ENCODE measurements around the gene EMD.

EMD gene

DNA sequence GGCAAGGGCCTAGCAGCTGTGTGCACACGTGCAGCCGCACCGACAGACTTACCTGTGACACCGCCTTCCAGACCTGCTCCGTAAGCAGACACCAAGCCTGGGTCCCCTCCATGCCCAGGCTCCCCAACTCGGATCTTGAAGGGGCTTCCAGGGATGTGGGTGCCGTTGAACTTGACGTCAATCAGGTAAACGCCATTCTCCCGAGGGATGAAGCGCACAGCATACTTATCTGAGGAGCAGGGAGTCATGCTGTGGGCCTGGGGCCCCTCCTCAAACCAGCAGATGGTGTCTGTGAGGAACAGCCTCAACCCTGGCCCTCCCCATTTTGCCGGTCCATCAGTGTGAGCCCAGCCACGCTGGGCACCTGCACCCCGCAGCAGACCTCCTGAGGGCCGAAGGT lies 29.1 kb upstream of the EMD start:
- H3K9me3 ChIP-seq (ENCODE audit: insufficient read depth, low read depth, low read length) = no peaks in the 10 kb centered on the region
- H3K4me2 ChIP-seq (ENCODE audit: low read depth, low read length, poor library complexity, severe bottlenecking) = no peak overlapping the region
- H3K36me3 ChIP-seq (ENCODE audit: insufficient read depth, low read length) = peaks cover 57% of the 10 kb centered on the region; the same call in 1 of the 2 replicates
- peaks cover 7% of the 10 kb centered on the region for H3K4me1 ChIP-seq (ENCODE audit: insufficient read depth, low read length, poor library complexity, severe bottlenecking)
- H4K20me1 ChIP-seq (ENCODE audit: insufficient read depth, low read length, poor library complexity, severe bottlenecking) = no peaks in the 10 kb centered on the region
- no peaks in the 10 kb centered on the region for H3F3A ChIP-seq (ENCODE audit: low read depth)
- no peak overlapping the region for H3K9ac ChIP-seq (ENCODE audit: low read depth, low read length, poor library complexity, severe bottlenecking)
- H3K27me3 ChIP-seq (ENCODE audit: insufficient read depth, low read length, poor library complexity, severe bottlenecking) = no peaks in the 10 kb centered on the region
- no peaks in the 10 kb centered on the region for H3K9me2 ChIP-seq (replicated peaks; ENCODE audit: low read depth, low read length)
- no peaks in the 10 kb centered on the region for H3K79me2 ChIP-seq (ENCODE audit: insufficient read depth, low read length)
- H2AFZ ChIP-seq (ENCODE audit: low read length) = no peak overlapping the region
- no peak for TF ChIP-seq EZH2phosphoT487 (IDR thresholded peaks at IDR 0.05; ENCODE audit: borderline replicate concordance)
- TF ChIP-seq, protein P1, sequence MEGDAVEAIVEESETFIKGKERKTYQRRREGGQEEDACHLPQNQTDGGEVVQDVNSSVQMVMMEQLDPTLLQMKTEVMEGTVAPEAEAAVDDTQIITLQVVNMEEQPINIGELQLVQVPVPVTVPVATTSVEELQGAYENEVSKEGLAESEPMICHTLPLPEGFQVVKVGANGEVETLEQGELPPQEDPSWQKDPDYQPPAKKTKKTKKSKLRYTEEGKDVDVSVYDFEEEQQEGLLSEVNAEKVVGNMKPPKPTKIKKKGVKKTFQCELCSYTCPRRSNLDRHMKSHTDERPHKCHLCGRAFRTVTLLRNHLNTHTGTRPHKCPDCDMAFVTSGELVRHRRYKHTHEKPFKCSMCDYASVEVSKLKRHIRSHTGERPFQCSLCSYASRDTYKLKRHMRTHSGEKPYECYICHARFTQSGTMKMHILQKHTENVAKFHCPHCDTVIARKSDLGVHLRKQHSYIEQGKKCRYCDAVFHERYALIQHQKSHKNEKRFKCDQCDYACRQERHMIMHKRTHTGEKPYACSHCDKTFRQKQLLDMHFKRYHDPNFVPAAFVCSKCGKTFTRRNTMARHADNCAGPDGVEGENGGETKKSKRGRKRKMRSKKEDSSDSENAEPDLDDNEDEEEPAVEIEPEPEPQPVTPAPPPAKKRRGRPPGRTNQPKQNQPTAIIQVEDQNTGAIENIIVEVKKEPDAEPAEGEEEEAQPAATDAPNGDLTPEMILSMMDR (conservative IDR thresholded peaks at IDR 0.05; ENCODE audit: low read length) = no peak
- H3K4me3 ChIP-seq (ENCODE audit: low read length, poor library complexity, severe bottlenecking) = no peak overlapping the region

DNA sequence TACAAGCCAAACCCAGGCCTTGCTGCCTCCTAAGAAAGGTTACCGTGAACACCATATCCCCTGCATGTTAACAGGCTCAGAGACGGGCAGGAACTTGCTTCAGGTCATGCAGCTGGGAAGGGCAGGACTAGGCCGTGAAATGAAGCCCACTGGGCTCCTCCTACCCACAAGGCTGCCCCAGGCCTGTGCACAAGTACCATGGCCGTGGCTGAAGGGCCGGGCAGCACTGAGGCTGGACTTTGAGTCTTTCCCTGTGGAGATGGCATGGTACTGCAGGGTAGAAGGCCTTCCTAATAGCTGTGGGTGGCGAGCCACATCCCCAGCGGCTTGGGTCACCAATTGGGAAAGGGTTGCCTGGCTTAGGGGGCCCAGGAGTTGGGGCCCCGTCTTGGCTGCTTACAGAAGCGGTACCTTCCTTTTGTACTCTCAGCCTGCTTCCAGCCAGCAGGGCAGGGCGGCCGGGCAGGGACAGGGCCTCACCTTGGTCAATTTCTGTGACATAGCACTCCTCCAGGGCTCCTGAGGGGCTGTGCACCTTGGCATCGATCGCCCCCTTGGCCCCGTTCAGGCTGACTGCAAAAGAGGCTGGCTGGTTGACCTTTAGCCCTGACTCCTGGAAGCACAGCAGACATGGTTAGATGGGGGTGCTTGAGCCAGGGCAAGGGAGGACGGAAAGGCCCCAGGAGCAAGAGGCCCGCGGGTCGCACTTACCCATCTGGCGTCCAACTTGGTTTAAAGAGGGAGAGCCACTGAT lies 28.5 kb upstream of the EMD start:
- H3K4me1 ChIP-seq (ENCODE audit: insufficient read depth, low read length, poor library complexity, severe bottlenecking) = peaks cover 7% of the 10 kb centered on the region

DNA sequence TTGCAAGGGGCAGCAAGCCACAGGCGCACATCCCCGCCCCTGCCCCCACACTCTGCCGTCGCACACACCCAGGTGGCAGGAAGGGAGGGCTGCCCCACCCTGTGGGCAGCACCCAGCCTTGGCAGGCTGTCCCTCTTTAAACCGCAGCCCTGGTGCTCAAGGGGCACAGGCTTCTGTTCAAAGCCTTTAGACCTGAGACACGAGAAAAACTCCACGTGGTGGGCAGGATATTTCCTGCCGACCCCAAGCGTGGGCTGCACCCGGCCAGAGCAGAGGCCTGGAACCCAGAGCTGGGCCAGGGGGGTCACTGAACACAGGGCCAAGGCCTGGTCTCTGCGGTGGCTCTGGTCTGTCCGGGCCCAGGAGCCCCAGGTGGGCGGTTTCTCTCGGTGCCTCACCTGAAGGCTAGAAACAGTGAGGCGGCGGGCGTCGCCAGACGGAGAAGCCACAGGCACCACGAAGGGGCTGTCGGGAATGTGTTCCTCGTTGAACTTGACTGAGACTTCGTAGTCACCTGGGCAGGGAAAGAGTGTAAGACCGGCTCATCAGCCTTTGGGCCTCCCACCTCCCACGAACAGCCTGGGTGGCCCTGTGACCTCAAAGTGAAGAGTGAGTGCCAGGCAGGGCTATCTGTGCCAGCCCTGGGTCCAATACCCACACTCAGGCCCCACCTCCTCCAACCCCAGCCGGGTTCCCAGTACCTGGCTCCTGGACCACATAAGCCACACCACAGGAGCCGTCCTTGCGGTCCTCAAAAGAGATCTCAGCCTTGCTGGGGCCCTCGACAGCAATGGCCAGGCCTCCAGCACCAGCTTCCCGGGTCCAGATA lies 27.7 kb upstream of the EMD start:
- Histone ChIP-seq H3K27me3 (ENCODE audit: insufficient read depth, low read length, poor library complexity, severe bottlenecking) (no peaks in the 10 kb centered on the region), H3K9ac (ENCODE audit: low read depth, low read length, poor library complexity, severe bottlenecking) (no peak overlapping the region), H3K79me2 (ENCODE audit: insufficient read depth, low read length) (no peaks in the 10 kb centered on the region), H3K36me3 (ENCODE audit: insufficient read depth, low read length) (peaks cover 66% of the 10 kb centered on the region; the same call in 1 of the 2 replicates), H4K20me1 (ENCODE audit: insufficient read depth, low read length, poor library complexity, severe bottlenecking) (no peaks in the 10 kb centered on the region), H3K9me2 (replicated peaks; ENCODE audit: low read depth, low read length) (no peaks in the 10 kb centered on the region), H3K4me1 (ENCODE audit: insufficient read depth, low read length, poor library complexity, severe bottlenecking) (peaks cover 7% of the 10 kb centered on the region), H3F3A (ENCODE audit: low read depth) (no peaks in the 10 kb centered on the region), H3K4me3 (ENCODE audit: low read length, poor library complexity, severe bottlenecking) (no peak overlapping the region), H2AFZ (ENCODE audit: low read length) (no peak overlapping the region), H3K9me3 (ENCODE audit: insufficient read depth, low read depth, low read length) (no peaks in the 10 kb centered on the region), H3K4me2 (ENCODE audit: low read depth, low read length, poor library complexity, severe bottlenecking) (no peak overlapping the region)
- TF ChIP-seq EZH2phosphoT487 (IDR thresholded peaks at IDR 0.05; ENCODE audit: borderline replicate concordance) = no peak
- TF ChIP-seq, protein P1 (conservative IDR thresholded peaks at IDR 0.05; ENCODE audit: low read length) = no peak

More for the DNA sequence above, 28.5 kb upstream of the EMD start:
- H2AFZ ChIP-seq (ENCODE audit: low read length) = no peak overlapping the region
- no peak overlapping the region for H3K9ac ChIP-seq (ENCODE audit: low read depth, low read length, poor library complexity, severe bottlenecking)
- no peaks in the 10 kb centered on the region for H3F3A ChIP-seq (ENCODE audit: low read depth)
- H3K4me3 ChIP-seq (ENCODE audit: low read length, poor library complexity, severe bottlenecking) = no peak overlapping the region
- no peaks in the 10 kb centered on the region for H4K20me1 ChIP-seq (ENCODE audit: insufficient read depth, low read length, poor library complexity, severe bottlenecking)
- no peaks in the 10 kb centered on the region for H3K9me2 ChIP-seq (replicated peaks; ENCODE audit: low read depth, low read length)
- no peaks in the 10 kb centered on the region for H3K27me3 ChIP-seq (ENCODE audit: insufficient read depth, low read length, poor library complexity, severe bottlenecking)
- H3K79me2 ChIP-seq (ENCODE audit: insufficient read depth, low read length) = no peaks in the 10 kb centered on the region
- H3K4me2 ChIP-seq (ENCODE audit: low read depth, low read length, poor library complexity, severe bottlenecking) = no peak overlapping the region
- H3K9me3 ChIP-seq (ENCODE audit: insufficient read depth, low read depth, low read length) = no peaks in the 10 kb centered on the region
- TF ChIP-seq, protein P1 (conservative IDR thresholded peaks at IDR 0.05; ENCODE audit: low read length) = no peak
- TF ChIP-seq EZH2phosphoT487 (IDR thresholded peaks at IDR 0.05; ENCODE audit: borderline replicate concordance) = no peak
- peaks cover 62% of the 10 kb centered on the region; the same call in 1 of the 2 replicates for H3K36me3 ChIP-seq (ENCODE audit: insufficient read depth, low read length)
